Mesothelial cell of epicardium (in vitro differentiated cells): Measurements from ENCODE around the gene GPR3. TPM values are rescaled to one million over a fixed set of nuclear protein-coding genes. Genes with fewer than 3 reads are reported as not detected.

Source experiments
- DNase-seq, 2 experiments: peaks; one replicate each; pipeline ENCODE4 v3.0.0; 2021; ENCODE audit warnings: low spot score in 2 of 2; ENCODE audit not compliant: unreplicated experiment in 2 of 2
- H3K27ac Mint-ChIP-seq: 2 replicates; pipeline ENCODE4 v1.8.0; 2021; ENCODE audit warnings: mixed read lengths
- H3K27me3 Mint-ChIP-seq: 2 replicates; pipeline ENCODE4 v1.8.0; 2021; ENCODE audit warnings: low read depth, mixed read lengths
- H3K36me3 Mint-ChIP-seq: 2 replicates; pipeline ENCODE4 v1.8.0; 2021; ENCODE audit warnings: mixed read lengths
- H3K4me1 Mint-ChIP-seq: 2 replicates; pipeline ENCODE4 v1.8.0; 2021; ENCODE audit warnings: mixed read lengths
- H3K4me3 Mint-ChIP-seq: 2 replicates; pipeline ENCODE4 v1.8.0; 2021; ENCODE audit warnings: mild to moderate bottlenecking, moderate library complexity, mixed read lengths
- H3K9me3 Mint-ChIP-seq: 2 replicates; pipeline ENCODE4 v1.8.0; 2021; ENCODE audit warnings: mixed read lengths
- CTCF ChIP-seq: fragments of 200-600 bp; sonication (generic); IDR thresholded peaks from one replicate; pipeline ENCODE4 v1.5.0; 2021; ENCODE audit warnings: antibody characterized with exemption; ENCODE audit not compliant: unreplicated experiment
- total RNA-seq: library from RNA; stranded (reverse); gene quantifications from 3 replicates; pipeline ENCODE4 v1.2.1, GENCODE V29; 2021

The GPR3 gene
- total RNA-seq, 1 donor from 2014 or later: 1.7 TPM

DNA sequence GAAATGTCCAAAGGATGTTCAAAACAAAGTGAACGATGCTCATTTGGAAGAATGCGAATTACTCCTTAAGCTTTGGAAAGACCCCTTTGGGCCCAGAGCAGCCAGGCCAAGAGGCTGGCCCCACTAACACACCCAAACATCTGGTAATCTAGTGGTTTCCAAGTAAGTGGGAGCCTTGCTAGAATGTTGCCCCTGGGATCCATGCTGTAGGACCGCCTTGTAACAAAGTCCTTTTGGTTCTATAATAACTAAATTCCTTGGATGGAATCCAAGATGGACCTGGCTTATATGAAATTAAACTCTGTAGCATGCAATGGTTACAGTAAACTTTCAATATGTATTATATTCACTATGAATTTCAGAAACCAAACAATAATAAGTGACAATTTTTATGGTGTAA, 25.3 kb downstream of the GPR3 start:
- H3K4me3 Mint-ChIP-seq: no peak overlapping the region
- no peaks in the 10 kb centered on the region for H3K27me3 Mint-ChIP-seq
- peaks cover 22% of the 10 kb centered on the region for H3K4me1 Mint-ChIP-seq
- no peak for DNase-seq
- TF ChIP-seq CTCF: no peak
- H3K36me3 Mint-ChIP-seq: peaks cover 27% of the 10 kb centered on the region
- peak overlapping the region; percentile 95 for H3K27ac Mint-ChIP-seq
- H3K9me3 Mint-ChIP-seq: no peaks in the 10 kb centered on the region

DNA sequence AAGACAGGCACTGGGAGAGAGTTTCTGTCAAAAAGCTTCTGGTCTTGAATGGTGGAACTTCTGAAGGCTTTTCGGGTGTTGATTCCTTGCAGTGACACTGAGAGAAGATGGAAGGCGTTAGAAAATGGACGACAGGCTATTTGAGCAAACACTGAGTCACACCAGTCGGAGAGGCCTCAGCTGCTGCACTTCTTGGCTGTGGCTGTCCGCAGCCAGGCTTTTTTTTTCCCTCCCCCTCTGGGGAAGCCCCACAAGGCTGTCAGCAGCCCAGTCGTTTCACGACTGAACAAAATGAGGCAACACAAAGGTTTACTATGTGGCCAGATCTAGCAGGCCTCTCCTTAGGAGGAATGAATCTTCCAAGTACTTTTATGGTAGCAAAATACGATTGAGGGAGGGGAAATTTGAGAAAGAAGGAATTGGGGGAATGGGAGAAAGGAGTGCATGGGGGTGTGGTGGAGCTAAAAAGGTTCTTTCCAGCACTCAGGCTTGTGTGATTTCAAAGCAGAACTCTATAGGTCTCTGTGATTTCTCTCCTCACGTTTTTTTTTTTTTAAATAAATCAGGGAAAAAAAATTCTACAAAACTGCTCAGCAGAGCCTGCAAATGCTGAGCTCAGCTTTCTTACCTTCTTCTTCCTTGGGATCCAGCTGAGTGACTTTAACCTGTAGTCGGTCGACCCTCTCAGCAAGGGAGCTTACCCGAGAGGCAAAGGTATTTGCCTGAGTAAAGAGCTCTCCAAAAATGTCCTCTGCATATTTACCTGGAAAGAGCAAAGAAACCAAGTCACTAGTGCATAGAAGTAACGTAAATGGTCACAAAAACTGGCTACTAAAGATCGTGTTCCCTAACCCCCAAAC, 26.1 kb downstream of the GPR3 start:
- Mint-ChIP-seq H3K27me3 (no peaks in the 10 kb centered on the region), H3K36me3 (peaks cover 20% of the 10 kb centered on the region), H3K4me3 (no peak overlapping the region), H3K9me3 (no peaks in the 10 kb centered on the region), H3K27ac (peak overlapping the region; percentile 95), H3K4me1 (peaks cover 22% of the 10 kb centered on the region)
- DNase-seq: no peak
- no peak for TF ChIP-seq CTCF

DNA sequence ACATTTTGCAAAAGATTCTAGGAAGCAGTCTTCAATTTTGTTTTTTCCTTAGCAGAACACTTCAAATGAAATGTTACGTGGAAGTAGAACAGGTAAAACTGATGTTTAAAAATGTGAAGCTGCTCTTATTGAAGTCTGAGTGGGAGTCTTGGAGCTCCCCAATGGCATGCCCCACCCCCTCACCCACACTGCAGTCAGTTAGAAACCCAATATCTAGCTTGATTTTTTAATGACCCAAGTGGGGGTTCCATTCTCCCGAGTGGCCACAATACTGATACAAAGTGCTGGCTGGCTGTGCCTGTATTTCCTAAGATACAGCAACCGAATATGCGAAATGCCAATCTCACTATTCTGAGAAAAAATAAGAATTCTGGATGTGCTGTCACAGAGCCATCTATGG, 31.3 kb downstream of the GPR3 start:
- Mint-ChIP-seq H3K27ac (no peak overlapping the region), H3K9me3 (no peaks in the 10 kb centered on the region), H3K4me1 (peaks cover 31% of the 10 kb centered on the region), H3K36me3 (peaks cover 9% of the 10 kb centered on the region), H3K27me3 (no peaks in the 10 kb centered on the region), H3K4me3 (no peak overlapping the region)
- TF ChIP-seq CTCF: no peak
- DNase-seq: no peak

DNA sequence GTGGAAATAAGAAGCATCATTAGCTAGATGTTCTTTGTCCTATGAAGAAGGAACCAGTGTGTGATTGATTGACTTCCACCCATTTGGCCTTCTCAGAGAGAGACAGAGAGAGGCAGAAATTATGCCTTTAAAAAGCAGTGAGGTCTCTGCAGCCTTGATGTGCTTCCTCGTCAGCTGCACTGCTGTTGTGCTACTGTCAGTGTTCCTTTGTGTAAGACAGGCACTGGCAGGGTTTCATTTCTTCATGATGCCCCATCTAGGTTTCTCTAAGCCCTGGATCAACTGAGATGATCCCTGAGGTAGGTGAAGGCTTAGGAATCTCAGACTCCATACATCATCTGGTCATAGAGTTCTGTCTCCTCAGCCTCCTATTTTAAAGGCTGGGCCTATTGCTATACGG, 34.9 kb downstream of the GPR3 start:
- Mint-ChIP-seq H3K9me3 (no peaks in the 10 kb centered on the region), H3K27me3 (no peaks in the 10 kb centered on the region), H3K4me1 (peaks cover 28% of the 10 kb centered on the region), H3K4me3 (no peak overlapping the region), H3K27ac (peak overlapping the region; percentile 62), H3K36me3 (peaks cover 7% of the 10 kb centered on the region)
- no peak for DNase-seq
- TF ChIP-seq CTCF: no peak

DNA sequence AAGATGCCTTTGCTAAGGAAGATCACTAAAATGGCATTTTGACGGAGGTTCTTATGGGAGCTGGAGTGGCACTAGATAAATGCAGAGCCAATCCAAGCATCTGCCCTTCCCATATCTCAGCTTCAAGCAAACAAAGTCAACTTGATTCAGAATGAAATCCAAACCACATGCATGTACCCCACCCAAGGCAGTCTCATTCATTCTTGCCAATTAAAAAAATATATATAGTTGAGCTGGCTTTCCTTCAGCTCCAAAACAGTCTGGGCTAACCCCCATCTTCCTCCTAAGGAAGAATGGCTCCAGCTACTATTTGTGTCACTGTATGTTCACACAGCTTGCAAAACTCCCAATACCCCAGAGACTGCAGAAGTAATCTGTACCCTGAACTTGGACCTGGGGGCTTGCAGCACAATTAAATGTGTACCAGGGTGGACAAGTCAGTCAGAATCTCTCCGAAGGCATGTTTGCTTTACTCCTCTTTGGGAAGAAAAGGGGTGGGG, 35.4 kb downstream of the GPR3 start:
- no peak for TF ChIP-seq CTCF
- Mint-ChIP-seq H3K36me3 (peaks cover 7% of the 10 kb centered on the region), H3K4me1 (peaks cover 28% of the 10 kb centered on the region), H3K27me3 (no peaks in the 10 kb centered on the region), H3K9me3 (no peaks in the 10 kb centered on the region), H3K27ac (peak overlapping the region; percentile 90), H3K4me3 (no peak overlapping the region)
- no peak for DNase-seq
